A549 (cell line): Measurements from ENCODE around the gene NLRP14. TPM values are rescaled to one million over a fixed set of nuclear protein-coding genes. Genes with fewer than 3 reads are reported as not detected.

Experiments
- ATAC-seq, 2 experiments: fragments of 200-7000 bp in 1 of 2; fragments of >200 bp in 1 of 2; cut with Nextera tagmentation in 1 of 2; cut with Tn5 transposase in 1 of 2; 3 replicates each; pipeline versions ENCODE4 v1.8.0 to v1.9.1; 2018 to 2020; ENCODE audit warnings: mild to moderate bottlenecking in 1 of 2, moderate library complexity in 1 of 2
- CTCF ChIA-PET: fragments of 300-600 bp; sonication (Branson Sonifier 250); formaldehyde crosslinking; extraction: SDS; loops from one replicate; lab custom pipeline; 2021; ENCODE audit warnings: antibody characterized with exemption, inconsistent platforms; lab: Yijun Ruan, JAX
- POLR2A ChIA-PET: fragments of 350-600 bp; formaldehyde crosslinking; extraction: SDS; loops from one replicate; lab custom pipeline; 2021; ENCODE audit warnings: antibody characterized with exemption, inconsistent platforms; lab: Yijun Ruan, JAX
- DNase-seq, 2 experiments: peaks; one replicate each; pipeline versions ENCODE4 v3.0.0 to v3.0.0-alpha.2; 2011 to 2016; ENCODE audit warnings: low read depth in 1 of 2, low spot score in 1 of 2
- FAIRE-seq: peaks from 2 replicates; lab custom pipeline; 2011; peaks lifted over from hg19 to GRCh38; lab: Jason Lieb, UNC
- H3K27ac ChIP-seq, 2 experiments: fragments of >200 bp; sonication (Bioruptor Twin); formaldehyde crosslinking; 3 replicates each; pipeline ENCODE4 v1.5.1; 2016 to 2017
- H3K4me1 ChIP-seq: fragments of >200 bp; sonication (Bioruptor Twin); formaldehyde crosslinking; 3 replicates; pipeline ENCODE4 v1.6.1; 2016
- H3K4me2 ChIP-seq: fragments of >200 bp; sonication (Bioruptor Twin); formaldehyde crosslinking; 3 replicates; pipeline ENCODE4 v1.6.1; 2016
- H3K4me3 ChIP-seq: fragments of >200 bp; sonication (Bioruptor Twin); formaldehyde crosslinking; 3 replicates; pipeline ENCODE4 v1.5.1; 2016
- H3K9me3 ChIP-seq: fragments of >200 bp; sonication (Bioruptor Twin); formaldehyde crosslinking; 3 replicates; pipeline ENCODE4 v1.6.1; 2016
- CBX8 ChIP-seq: fragments of 200-600 bp; sonication (generic); IDR thresholded peaks from 2 replicates; pipeline ENCODE4 v1.6.1; 2016
- EP300 ChIP-seq, 2 experiments: fragments of >200 bp; sonication (Bioruptor Twin); formaldehyde crosslinking; IDR thresholded peaks; 2 replicates in 1 of 2; 3 replicates in 1 of 2; pipeline ENCODE4 v1.6.1; 2016 to 2017
- ESRRA ChIP-seq: fragments of 150-350 bp; IDR thresholded peaks from 2 replicates; pipeline ENCODE4 v1.6.1; 2014; ENCODE audit warnings: mild to moderate bottlenecking, low read length, borderline replicate concordance
- FOSB ChIP-seq: fragments of 250-450 bp; sonication (Bioruptor Pico); IDR thresholded peaks from 2 replicates; pipeline ENCODE4 v1.5.0; 2020; ENCODE audit warnings: mild to moderate bottlenecking, moderate library complexity
- FOXS1 ChIP-seq: fragments of 250-450 bp; sonication (Bioruptor Pico); IDR thresholded peaks from 2 replicates; pipeline ENCODE4 v1.5.0; 2020; ENCODE audit warnings: mild to moderate bottlenecking, moderate library complexity
- HEYL ChIP-seq: fragments of 250-450 bp; sonication (Bioruptor Pico); IDR thresholded peaks from 2 replicates; pipeline ENCODE4 v1.8.0; 2021; ENCODE audit warnings: mild to moderate bottlenecking, moderate library complexity
- HOXA7 ChIP-seq: fragments of 250-450 bp; sonication (Bioruptor Pico); IDR thresholded peaks from 2 replicates; pipeline ENCODE4 v1.5.0; 2020; ENCODE audit warnings: mild to moderate bottlenecking, moderate library complexity
- HOXB5 ChIP-seq: fragments of 250-450 bp; sonication (Bioruptor Pico); IDR thresholded peaks from 2 replicates; pipeline ENCODE4 v1.5.0; 2020; ENCODE audit warnings: mild to moderate bottlenecking, moderate library complexity
- KDM5A ChIP-seq: fragments of 200-600 bp; sonication (generic); IDR thresholded peaks from 2 replicates; pipeline ENCODE4 v1.6.1; 2016; ENCODE audit warnings: antibody characterized with exemption, mild to moderate bottlenecking
- NPAS2 ChIP-seq: fragments of 250-450 bp; sonication (Bioruptor Pico); IDR thresholded peaks from 2 replicates; pipeline ENCODE4 v1.8.0; 2022; ENCODE audit warnings: mild to moderate bottlenecking, moderate library complexity, borderline replicate concordance
- NR3C1 ChIP-seq: fragments of >200 bp; sonication (Bioruptor Twin); formaldehyde crosslinking; IDR thresholded peaks from 3 replicates; pipeline ENCODE4 v1.6.1; 2017
- PHF8 ChIP-seq: fragments of 200-600 bp; sonication (generic); IDR thresholded peaks from 2 replicates; pipeline ENCODE4 v1.6.1; 2016; ENCODE audit warnings: low read depth, mild to moderate bottlenecking, antibody characterized with exemption, moderate library complexity, borderline replicate concordance
- RAD21 ChIP-seq, 2 experiments: fragments of >200 bp in 1 of 2; sonication (Bioruptor Twin) in 1 of 2; formaldehyde crosslinking in 1 of 2; IDR thresholded peaks in 1 of 2; conservative IDR thresholded peaks in 1 of 2; 2 replicates in 1 of 2; 3 replicates in 1 of 2; pipeline ENCODE4 v1.6.1; 2012 to 2018; ENCODE audit warnings: inconsistent platforms in 1 of 2
- RNF2 ChIP-seq: fragments of 200-600 bp; sonication (generic); IDR thresholded peaks from 2 replicates; pipeline ENCODE4 v1.6.1; 2016; ENCODE audit warnings: low read depth, mild to moderate bottlenecking, antibody characterized with exemption, moderate library complexity, borderline replicate concordance
- SMC3 ChIP-seq: fragments of >200 bp; sonication (Bioruptor Twin); formaldehyde crosslinking; IDR thresholded peaks from 3 replicates; pipeline ENCODE4 v1.6.1; 2018; ENCODE audit warnings: inconsistent platforms
- ZFP36 ChIP-seq: fragments of 450-650 bp; IDR thresholded peaks from 2 replicates; pipeline ENCODE4 v1.6.1; 2014; ENCODE audit warnings: borderline replicate concordance; ENCODE audit not compliant: partially characterized antibody
- ZSCAN20 ChIP-seq: fragments of 250-450 bp; sonication (Bioruptor Pico); IDR thresholded peaks from 2 replicates; pipeline ENCODE4 v1.8.0; 2022; ENCODE audit warnings: mild to moderate bottlenecking, moderate library complexity
- WGBS: methylation state at CpG from one replicate; pipeline ENCODE4 v1.1.6; 2017; ENCODE audit errors: missing lambda C conversion rate; 5-methylcytosine and 5-hydroxymethylcytosine counted together
- polyA plus RNA-seq, 4 experiments: library from polyadenylated mRNA; depleted of rRNA in 3 of 4; stranded (reverse); fragments of >200 nt; fragmentation: RNase III in 1 of 4; extraction: RNeasy Plus Mini Kit Qiagen cat#74134 plus additional on column Dnase treatment in 1 of 4; gene quantifications; 2 replicates in 3 of 4; 3 replicates in 1 of 4; pipeline ENCODE4 v1.2.3, GENCODE V29; 2011 to 2017
- TF ChIP-seq, protein P1 (sequence below): fragments of 150-350 bp; IDR thresholded peaks from 2 replicates; pipeline ENCODE4 v1.6.1; 2014; ENCODE audit warnings: low read depth, mild to moderate bottlenecking, low read length

Gene NLRP14
- polyA plus RNA-seq, 2 of the 4 experiments (the other 2 are of a cell fraction): 0.04 TPM; not detected in 1

DNA sequence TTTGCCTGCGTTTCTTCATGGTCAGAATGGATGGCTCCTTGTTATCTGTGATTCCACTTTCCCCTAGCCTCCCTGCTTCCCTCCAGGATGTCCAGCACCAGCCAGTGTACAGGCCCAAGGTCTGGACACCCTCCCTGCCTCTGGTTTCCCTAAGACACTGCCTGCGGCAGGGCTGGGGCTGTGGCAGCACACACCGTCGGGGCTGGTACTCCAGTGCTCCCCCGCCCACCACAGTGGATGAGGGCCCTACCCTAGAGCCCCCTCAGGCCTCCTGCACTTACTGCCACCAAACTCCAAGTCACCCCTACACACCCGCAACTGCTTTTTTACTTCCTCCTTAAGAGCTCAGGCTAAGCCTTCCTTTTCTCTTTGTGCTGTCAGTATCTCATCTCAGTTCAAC lies 29.1 kb upstream of the NLRP14 start:
- H3K4me3 ChIP-seq: no peak overlapping the region
- ChIA-PET CTCF (no interaction called here), POLR2A (no interaction called here)
- H3K9me3 ChIP-seq: no peaks in the 10 kb centered on the region
- TF ChIP-seq, protein P1, sequence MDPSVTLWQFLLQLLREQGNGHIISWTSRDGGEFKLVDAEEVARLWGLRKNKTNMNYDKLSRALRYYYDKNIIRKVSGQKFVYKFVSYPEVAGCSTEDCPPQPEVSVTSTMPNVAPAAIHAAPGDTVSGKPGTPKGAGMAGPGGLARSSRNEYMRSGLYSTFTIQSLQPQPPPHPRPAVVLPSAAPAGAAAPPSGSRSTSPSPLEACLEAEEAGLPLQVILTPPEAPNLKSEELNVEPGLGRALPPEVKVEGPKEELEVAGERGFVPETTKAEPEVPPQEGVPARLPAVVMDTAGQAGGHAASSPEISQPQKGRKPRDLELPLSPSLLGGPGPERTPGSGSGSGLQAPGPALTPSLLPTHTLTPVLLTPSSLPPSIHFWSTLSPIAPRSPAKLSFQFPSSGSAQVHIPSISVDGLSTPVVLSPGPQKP: no peak
- TF ChIP-seq EP300 (IDR thresholded peaks at IDR 0.05) (no peak), CBX8 (no peak), ZSCAN20 (no peak), RAD21 (conservative IDR thresholded peaks at IDR 0.05 in 1 of 2, IDR thresholded peaks at IDR 0.05 in 1 of 2) (no peak), RNF2 (no peak), PHF8 (no peak), NR3C1 (no peak), HEYL (CRISPR knock-in tag) (no peak), SMC3 (no peak), NPAS2 (CRISPR knock-in tag) (no peak), HOXB5 (CRISPR knock-in tag) (no peak), FOSB (CRISPR knock-in tag) (no peak)
- ATAC-seq: no peak; a peak in 1 of 6 replicates
- H3K4me1 ChIP-seq: no peaks in the 10 kb centered on the region
- no peak for FAIRE-seq
- 18% methylated on average over 6 of the region's 6 CpGs for WGBS
- DNase-seq: no peak
- H3K4me2 ChIP-seq: no peak overlapping the region
- no peak overlapping the region for H3K27ac ChIP-seq

DNA sequence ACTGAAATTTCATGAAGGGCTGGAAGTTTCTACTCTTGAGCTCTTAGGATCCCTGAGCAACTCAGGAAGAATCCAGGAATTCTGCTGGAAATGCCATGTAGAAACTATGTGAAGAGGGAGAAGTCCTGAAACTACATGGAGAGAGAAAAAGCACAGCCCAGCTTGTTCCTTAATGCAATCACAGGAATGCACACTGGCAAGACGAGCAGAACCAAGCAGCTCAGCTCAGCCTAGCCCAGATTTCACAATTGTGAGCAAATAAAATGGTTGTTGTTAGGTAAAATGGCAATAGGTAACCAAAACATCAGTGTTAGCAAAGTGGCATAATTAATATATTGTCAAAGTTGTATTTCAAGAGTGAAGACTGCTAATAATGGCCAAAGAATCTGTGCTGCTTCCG lies 28.3 kb upstream of the NLRP14 start:
- Histone ChIP-seq H3K4me2 (no peak overlapping the region), H3K4me3 (no peak overlapping the region), H3K4me1 (no peaks in the 10 kb centered on the region), H3K27ac (no peak overlapping the region), H3K9me3 (no peaks in the 10 kb centered on the region)
- FAIRE-seq: no peak
- 59% methylated on average over 2 of the region's 2 CpGs for WGBS
- POLR2A ChIA-PET: no interaction called here
- no peak for ATAC-seq
- DNase-seq: no peak
- no peak for TF ChIP-seq ZFP36
- CTCF ChIA-PET: no interaction called here

DNA sequence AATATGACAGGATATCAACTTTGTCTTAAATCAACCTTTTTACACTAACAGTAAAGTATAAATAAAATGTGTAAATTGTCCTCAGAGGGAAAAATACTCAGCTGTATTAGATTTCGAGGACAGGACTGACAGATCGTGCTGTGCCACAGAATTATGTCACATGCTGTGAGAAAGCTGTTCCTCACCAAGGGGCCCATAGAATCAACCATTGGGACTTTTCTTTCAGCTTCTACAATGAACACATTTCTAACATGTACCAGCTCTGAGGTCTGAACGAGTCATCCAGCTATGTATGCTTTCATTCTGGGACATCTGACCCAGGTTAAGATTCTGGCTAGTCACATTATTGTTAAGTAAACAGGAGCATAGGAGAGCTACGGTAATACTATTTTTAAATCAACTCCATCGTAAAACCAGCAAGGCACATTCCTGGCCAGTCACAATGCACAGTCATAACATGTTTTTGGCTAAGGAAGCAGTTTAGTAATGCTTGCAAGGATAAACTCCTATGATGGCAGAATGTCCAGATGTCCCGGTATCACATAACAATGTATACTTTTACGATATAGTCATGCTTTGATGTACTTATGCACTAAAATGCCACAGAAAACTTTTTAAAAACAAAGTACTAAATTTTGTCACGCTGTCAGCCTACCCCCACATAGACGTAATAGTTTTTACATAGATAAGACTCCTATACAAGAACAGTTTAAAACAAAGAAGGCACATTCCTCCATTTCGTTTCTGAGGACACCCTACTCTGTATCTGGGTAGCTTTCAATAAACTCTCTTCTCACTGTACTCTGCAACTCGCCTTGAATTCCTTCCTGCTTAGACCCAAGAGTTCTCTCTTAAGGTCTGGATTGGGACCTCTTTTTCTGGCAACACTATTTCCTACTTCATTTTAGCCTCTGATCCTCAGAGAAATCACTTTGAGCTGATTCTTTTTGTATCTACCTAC lies 27.5 kb upstream of the NLRP14 start:
- WGBS: 14% methylated on average over 11 of the region's 11 CpGs
- ChIA-PET CTCF (no interaction called here), POLR2A (no interaction called here)
- Histone ChIP-seq H3K9me3 (no peaks in the 10 kb centered on the region), H3K27ac (no peak overlapping the region), H3K4me1 (no peaks in the 10 kb centered on the region), H3K4me2 (no peak overlapping the region), H3K4me3 (no peak overlapping the region)
- no peak for DNase-seq
- no peak for FAIRE-seq
- ATAC-seq: 0 out of 6 replicates have a peak, but pooled peaks of 1 of the 2 experiments have one; percentile 39
- TF ChIP-seq FOXS1 (no peak), KDM5A (no peak), HOXA7 (CRISPR knock-in tag) (no peak), RNF2 (no peak)

DNA sequence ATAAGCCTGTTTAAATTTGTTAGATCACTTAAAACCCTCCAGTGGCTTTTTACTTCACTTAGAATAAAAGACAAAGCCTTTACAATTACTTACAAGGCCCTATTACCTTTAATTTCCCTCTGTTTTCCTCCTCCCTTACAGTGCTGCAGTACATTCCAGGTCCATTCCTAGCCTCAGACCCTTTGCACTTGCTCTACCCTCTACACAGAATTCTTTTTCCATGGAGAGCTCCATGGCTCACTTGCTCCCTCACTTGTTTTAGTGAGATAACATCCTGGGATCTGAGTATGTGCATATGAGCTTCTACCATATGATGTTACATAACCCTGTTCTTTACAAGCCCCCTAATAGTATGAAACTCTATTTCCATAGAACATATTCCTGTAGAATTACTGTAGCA lies 24.6 kb upstream of the NLRP14 start:
- TF ChIP-seq NR3C1: no peak
- no peak for TF ChIP-seq ESRRA
- no peak for TF ChIP-seq ZSCAN20
- FAIRE-seq (no peak), DNase-seq (no peak), ATAC-seq (no peak)
- H3K27ac ChIP-seq: no peak overlapping the region
- ChIA-PET POLR2A (no interaction called here), CTCF (no interaction called here)
- H3K4me1 ChIP-seq: no peaks in the 10 kb centered on the region
- no peak overlapping the region for H3K4me3 ChIP-seq
- no peaks in the 10 kb centered on the region for H3K9me3 ChIP-seq
- H3K4me2 ChIP-seq: no peak overlapping the region
